T-cell (primary cell): ENCODE results near the gene OSGIN1. TPM values are rescaled to one million over a fixed set of nuclear protein-coding genes. Genes with fewer than 3 reads are reported as not detected.
"Not testable (repeated sequence)": the region's sequence is repeated elsewhere in the genome, so short reads cannot be mapped to it uniquely, and the experiment has no call there.

Experiments used
- ATAC-seq, 4 experiments: fragments of 200-7000 bp in 3 of 4; fragments of 150-1000 bp in 1 of 4; cut with Tn5 transposase; replicated peaks in 1 of 4; 1 replicate in 3 of 4; 2 replicates in 1 of 4; pipeline ENCODE4 v1.10.0; 2021; ENCODE audit warnings: moderate library complexity in 3 of 4, mild to moderate bottlenecking in 2 of 4, moderate number of reproducible peaks in 1 of 4
- CTCF ChIA-PET, 2 donors: fragments of 300-600 bp; sonication (Branson Sonifier 250); formaldehyde crosslinking; loops; one replicate each; lab custom pipeline; 2022; ENCODE audit warnings: antibody characterized with exemption in 2 of 2; lab: Charles Lee
- POLR2A ChIA-PET, 2 donors: fragments of 300-600 bp; sonication (Branson Sonifier 250); formaldehyde crosslinking; loops; one replicate each; lab custom pipeline; 2022; ENCODE audit warnings: antibody characterized with exemption in 2 of 2; lab: Charles Lee
- DNase-seq, 35 experiments: peaks; one replicate each; pipeline versions ENCODE4 v3.0.0 to v3.0.0-alpha.2; 2013 to 2023
- H3K27ac ChIP-seq: one replicate; pipeline ENCODE4 v1.5.1; 2013; ENCODE audit warnings: low read length
- H3K27me3 ChIP-seq, 2 experiments: replicated peaks in 1 of 2; 1 replicate in 1 of 2; 2 replicates in 1 of 2; pipeline versions ENCODE4 v1.6.1 to v1.7.0; 2013; ENCODE audit warnings: low read length in 1 of 2, mixed read lengths in 1 of 2; ENCODE audit not compliant: control insufficient read depth in 2 of 2, insufficient read depth in 2 of 2; ENCODE audit errors: extremely low read depth in 1 of 2
- H3K36me3 ChIP-seq, 2 donors: 1 replicate in 1 of 2; 2 replicates in 1 of 2; pipeline versions ENCODE4 v1.6.1 to v1.7.0; 2013; ENCODE audit warnings: low read length in 1 of 2; ENCODE audit not compliant: control insufficient read depth in 2 of 2, insufficient read depth in 1 of 2; ENCODE audit errors: extremely low read depth in 1 of 2
- H3K4me1 ChIP-seq, 2 experiments: 1 replicate in 1 of 2; 2 replicates in 1 of 2; pipeline versions ENCODE4 v1.6.1 to v1.7.0; 2013; ENCODE audit warnings: low read length in 2 of 2, mixed read lengths in 1 of 2; ENCODE audit not compliant: insufficient read depth in 2 of 2, control insufficient read depth in 1 of 2; ENCODE audit errors: extremely low read depth in 1 of 2
- H3K4me3 ChIP-seq, 2 donors: 1 replicate in 1 of 2; 2 replicates in 1 of 2; pipeline versions ENCODE4 v1.5.1 to v1.7.0; 2013; ENCODE audit warnings: mild to moderate bottlenecking in 2 of 2, low read length in 1 of 2, moderate library complexity in 1 of 2; ENCODE audit not compliant: control insufficient read depth in 1 of 2; ENCODE audit errors: extremely low read depth in 1 of 2
- H3K9me3 ChIP-seq: 2 replicates; pipeline ENCODE4 v1.7.0; 2013
- H3K27ac Mint-ChIP-seq, 2 donors: one replicate each; pipeline ENCODE4 v1.8.0; 2020 to 2021; ENCODE audit warnings: mild to moderate bottlenecking in 2 of 2, mixed read lengths in 2 of 2
- H3K27me3 Mint-ChIP-seq, 2 donors: one replicate each; pipeline ENCODE4 v1.8.0; 2021 to 2022; ENCODE audit warnings: mixed read lengths in 2 of 2
- H3K36me3 Mint-ChIP-seq: one replicate; pipeline ENCODE4 v1.8.0; 2021; ENCODE audit warnings: mixed read lengths
- H3K4me1 Mint-ChIP-seq, 3 donors: one replicate each; pipeline ENCODE4 v1.8.0; 2020 to 2022; ENCODE audit warnings: mixed read lengths in 3 of 3, mild to moderate bottlenecking in 1 of 3
- H3K4me3 Mint-ChIP-seq, 3 donors: one replicate each; pipeline ENCODE4 v1.8.0; 2020 to 2022; ENCODE audit warnings: mild to moderate bottlenecking in 3 of 3, mixed read lengths in 3 of 3, moderate library complexity in 3 of 3
- H3K9me3 Mint-ChIP-seq, 3 donors: one replicate each; pipeline ENCODE4 v1.8.0; 2020 to 2022; ENCODE audit warnings: mixed read lengths in 3 of 3
- WGBS: methylation state at CpG from one replicate; pipeline ENCODE4 v1.1.5; 2013; ENCODE audit warnings: missing lambda C conversion rate; ENCODE audit not compliant: insufficient coverage; 5-methylcytosine and 5-hydroxymethylcytosine counted together
- total RNA-seq, 35 experiments: library from RNA in 6 of 35; stranded (reverse) in 6 of 35; fragments of 120-200 nt in 1 of 35; gene quantifications; one replicate each; pipeline versions ENCODE4 v1.2.1 to v1.2.4 and lab custom pipeline; 2013 to 2026

OSGIN1 gene
- total RNA-seq, 5 donors from 2014 or later (not counting 1 experiment from before 2014, with no cell fraction given), result 0.41 to 2.8 (median 1.1) TPM

GRCh38 chr16:83940630-83941378 lies 12.2 kb upstream of the OSGIN1 start:
- no peaks in the 10 kb centered on the region for H3K9me3 ChIP-seq
- H3K36me3 Mint-ChIP-seq, result peaks cover 9% of the 10 kb centered on the region
- peaks cover 4 to 5% (median 5%) of the 10 kb centered on the region in 3 donors for H3K4me1 Mint-ChIP-seq
- H3K4me3 ChIP-seq, result no peak overlapping the region
- H3K4me1 ChIP-seq, result no peaks in the 10 kb centered on the region
- H3K4me3 Mint-ChIP-seq, result no peak overlapping the region
- H3K36me3 ChIP-seq, result no peaks in the 10 kb centered on the region
- no peak overlapping the region for H3K27ac ChIP-seq
- H3K27me3 Mint-ChIP-seq, result no peaks in the 10 kb centered on the region
- no peaks in the 10 kb centered on the region for H3K9me3 Mint-ChIP-seq
- no peak for ATAC-seq
- 93% methylated on average over 22 of the region's 28 CpGs for WGBS
- peaks cover 0 to 12% of the 10 kb centered on the region in 2 experiments for H3K27me3 ChIP-seq
- CTCF ChIA-PET, result no interaction called here
- H3K27ac Mint-ChIP-seq, result no peak overlapping the region
- POLR2A ChIA-PET, result no interaction called here
- DNase-seq, result no peak

- H3K9me3 Mint-ChIP-seq, H3K4me1 Mint-ChIP-seq, H3K4me3 Mint-ChIP-seq, POLR2A ChIA-PET, H3K9me3 ChIP-seq, H3K4me3 ChIP-seq, H3K27ac Mint-ChIP-seq, H3K4me1 ChIP-seq, H3K27me3 ChIP-seq, H3K27ac ChIP-seq, CTCF ChIA-PET, DNase-seq, H3K27me3 Mint-ChIP-seq, H3K36me3 Mint-ChIP-seq, ATAC-seq, H3K36me3 ChIP-seq: not testable (repeated sequence)
- 94% methylated on average over 5 of the region's 9 CpGs for WGBS
Observed at GRCh38 chr16:83941546-83941945, 11.5 kb upstream of the OSGIN1 start.

- ChIA-PET CTCF (no interaction called here), POLR2A (no interaction called here)
- Histone ChIP-seq H3K4me3 (no peak overlapping the region), H3K27me3 (peaks cover 0 to 10% of the 10 kb centered on the region in 2 experiments), H3K4me1 (no peaks in the 10 kb centered on the region), H3K36me3 (no peaks in the 10 kb centered on the region), H3K27ac (no peak overlapping the region), H3K9me3 (no peaks in the 10 kb centered on the region)
- Mint-ChIP-seq H3K4me3 (no peak overlapping the region), H3K27me3 (no peaks in the 10 kb centered on the region), H3K27ac (no peak overlapping the region), H3K4me1 (peaks cover 0 to 5% (median 4%) of the 10 kb centered on the region in 3 donors), H3K36me3 (peaks cover 6% of the 10 kb centered on the region), H3K9me3 (no peaks in the 10 kb centered on the region)
- DNase-seq (no peak), ATAC-seq (no peak)
- WGBS, result 89% methylated on average over 14 of the region's 14 CpGs
Observed at GRCh38 chr16:83942074-83942473, 11.0 kb upstream of the OSGIN1 start.

GRCh38 chr16:83942815-83943515 lies 10.1 kb upstream of the OSGIN1 start:
- POLR2A ChIA-PET, result no interaction called here
- no peak overlapping the region for H3K27ac Mint-ChIP-seq
- ATAC-seq, result no peak
- peaks cover 0 to 5% (median 4%) of the 10 kb centered on the region in 3 donors for H3K4me1 Mint-ChIP-seq
- no peaks in the 10 kb centered on the region for H3K9me3 ChIP-seq
- H3K4me1 ChIP-seq, result no peaks in the 10 kb centered on the region
- CTCF ChIA-PET, result no interaction called here
- no peak overlapping the region for H3K4me3 Mint-ChIP-seq
- peaks cover 0 to 10% of the 10 kb centered on the region in 2 experiments for H3K27me3 ChIP-seq
- no peak overlapping the region for H3K27ac ChIP-seq
- no peaks in the 10 kb centered on the region for H3K36me3 ChIP-seq
- no peak for DNase-seq
- H3K36me3 Mint-ChIP-seq, result no peaks in the 10 kb centered on the region
- H3K9me3 Mint-ChIP-seq, result no peaks in the 10 kb centered on the region
- no peak overlapping the region for H3K4me3 ChIP-seq
- no peaks in the 10 kb centered on the region for H3K27me3 Mint-ChIP-seq
- WGBS, result 65% methylated on average over 4 of the region's 11 CpGs

- CTCF ChIA-PET, result no interaction called here
- Mint-ChIP-seq H3K9me3 (no peaks in the 10 kb centered on the region), H3K36me3 (no peaks in the 10 kb centered on the region), H3K4me1 (peaks cover 0 to 5% (median 4%) of the 10 kb centered on the region in 3 donors), H3K4me3 (no peak overlapping the region), H3K27ac (no peak overlapping the region), H3K27me3 (no peaks in the 10 kb centered on the region)
- 85% methylated on average over 7 of the region's 10 CpGs for WGBS
- Histone ChIP-seq H3K4me3 (no peak overlapping the region), H3K4me1 (no peaks in the 10 kb centered on the region), H3K36me3 (no peaks in the 10 kb centered on the region), H3K9me3 (no peaks in the 10 kb centered on the region), H3K27ac (no peak overlapping the region), H3K27me3 (peaks cover 0 to 10% of the 10 kb centered on the region in 2 experiments)
- DNase-seq (no peak), ATAC-seq (no peak)
- POLR2A ChIA-PET, result no interaction called here
Observed at GRCh38 chr16:83943516-83944050, 9.5 kb upstream of the OSGIN1 start.

- no peaks in the 10 kb centered on the region for H3K4me1 ChIP-seq
- Mint-ChIP-seq H3K9me3 (no peaks in the 10 kb centered on the region), H3K27me3 (no peaks in the 10 kb centered on the region), H3K4me1 (no peaks in the 10 kb centered on the region), H3K4me3 (no peak overlapping the region), H3K36me3 (no peaks in the 10 kb centered on the region), H3K27ac (no peak overlapping the region)
- no peak for DNase-seq
- no peaks in the 10 kb centered on the region for H3K9me3 ChIP-seq
- WGBS, result 95% methylated on average over 3 of the region's 10 CpGs
- H3K36me3 ChIP-seq, result no peaks in the 10 kb centered on the region
- no peak for ATAC-seq
- ChIA-PET POLR2A (no interaction called here), CTCF (no interaction called here)
- H3K4me3 ChIP-seq, result no peak overlapping the region
- peaks cover 0 to 6% of the 10 kb centered on the region in 2 experiments for H3K27me3 ChIP-seq
- no peak overlapping the region for H3K27ac ChIP-seq
Observed at GRCh38 chr16:83945587-83945986, 7.5 kb upstream of the OSGIN1 start.
